ENCODE data around the gene ZBTB44.
A peak's percentile ranks its signal among the peaks of the same experiment; 100 is the strongest.
"Not testable (repeated sequence)": the region's sequence is repeated elsewhere in the genome, so short reads cannot be mapped to it uniquely, and the experiment has no call there.

ZBTB44 gene

GRCh38 chr11:130299978-130300377 is 14.7 kb downstream of the ZBTB44 start:
- TF ChIP-seq CTCF (conservative IDR thresholded peaks at IDR 0.05; ENCODE audit: low read length): no peak
- DNase-seq (ENCODE audit: low read depth): no peak
- no peak overlapping the region for H3K4me3 ChIP-seq (ENCODE audit: low read length)

GRCh38 chr11:130295657-130296056 is 19.1 kb downstream of the ZBTB44 start:
- DNase-seq (ENCODE audit: low read depth): no peak
- H3K4me3 ChIP-seq (ENCODE audit: low read length): no peak overlapping the region
- TF ChIP-seq CTCF (conservative IDR thresholded peaks at IDR 0.05; ENCODE audit: low read length): no peak

GRCh38 chr11:130282111-130282510 is 32.6 kb downstream of the ZBTB44 start:
- H3K4me3 ChIP-seq (ENCODE audit: low read length): no peak overlapping the region
- TF ChIP-seq CTCF (conservative IDR thresholded peaks at IDR 0.05; ENCODE audit: low read length): no peak
- no peak for DNase-seq (ENCODE audit: low read depth)

- DNase-seq (ENCODE audit: low read depth); H3K4me3 ChIP-seq (ENCODE audit: low read length): not testable (repeated sequence)
Observed at GRCh38 chr11:130281341-130281740, 33.4 kb downstream of the ZBTB44 start.

GRCh38 chr11:130279989-130280388 is 34.7 kb downstream of the ZBTB44 start:
- TF ChIP-seq CTCF (conservative IDR thresholded peaks at IDR 0.05; ENCODE audit: low read length): no peak
- DNase-seq (ENCODE audit: low read depth): no peak
- H3K4me3 ChIP-seq (ENCODE audit: low read length): no peak overlapping the region

GRCh38 chr11:130278745-130279144 is 36.0 kb downstream of the ZBTB44 start:
- H3K4me3 ChIP-seq (ENCODE audit: low read length): no peak overlapping the region
- no peak for DNase-seq (ENCODE audit: low read depth)
- TF ChIP-seq CTCF (conservative IDR thresholded peaks at IDR 0.05; ENCODE audit: low read length): no peak

GRCh38 chr11:130278151-130278550 is 36.6 kb downstream of the ZBTB44 start:
- no peak overlapping the region for H3K4me3 ChIP-seq (ENCODE audit: low read length)
- no peak for DNase-seq (ENCODE audit: low read depth)
- TF ChIP-seq CTCF (conservative IDR thresholded peaks at IDR 0.05; ENCODE audit: low read length): no peak

- peak; percentile 58 for DNase-seq (ENCODE audit: low read depth)
- no peak overlapping the region for H3K4me3 ChIP-seq (ENCODE audit: low read length)
- TF ChIP-seq CTCF (conservative IDR thresholded peaks at IDR 0.05; ENCODE audit: low read length): no peak
Observed at GRCh38 chr11:130272336-130272735, 42.4 kb downstream of the ZBTB44 start.
